Colon (tissue), 2 donors: ENCODE measurements around the gene SOWAHC.
"Not testable (repeated sequence)": the region's sequence is repeated elsewhere in the genome, so short reads cannot be mapped to it uniquely, and the experiment has no call there.

Experiments
- FAIRE-seq: peaks from 2 replicates; lab custom pipeline; 2012; peaks lifted over from hg19 to GRCh38; lab: Jason Lieb, UNC
- donor health status: control.
- donor health status: control.

The SOWAHC gene

DNA sequence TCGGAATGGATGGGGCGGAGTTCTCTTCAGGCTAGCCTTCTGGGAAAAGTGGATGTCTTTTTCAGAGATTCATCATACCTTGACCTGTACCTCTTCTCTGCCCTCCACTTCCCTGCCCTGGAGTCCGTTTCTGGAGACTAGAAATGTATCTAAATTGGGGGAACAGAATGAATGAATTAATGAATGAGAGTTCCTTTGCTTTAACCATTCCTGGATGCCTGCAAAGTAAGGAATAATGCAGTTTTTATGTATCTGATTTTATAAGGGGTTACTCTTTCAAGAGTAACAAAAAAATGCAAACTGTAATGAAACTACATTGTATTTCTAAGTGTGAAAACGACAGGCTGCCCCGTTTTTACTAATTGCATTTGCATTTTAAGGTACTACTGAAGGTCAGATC is 2.0 kb downstream of the SOWAHC start:
- FAIRE-seq: no peak

- no peak for FAIRE-seq
Measured at GRCh38 chr2:109619032-109619615, 5.0 kb downstream of the SOWAHC start.

- FAIRE-seq: no peak
Measured at GRCh38 chr2:109623297-109623696, 9.1 kb downstream of the SOWAHC start.

GRCh38 chr2:109623923-109624322 is 9.8 kb downstream of the SOWAHC start:
- FAIRE-seq: no peak

DNA sequence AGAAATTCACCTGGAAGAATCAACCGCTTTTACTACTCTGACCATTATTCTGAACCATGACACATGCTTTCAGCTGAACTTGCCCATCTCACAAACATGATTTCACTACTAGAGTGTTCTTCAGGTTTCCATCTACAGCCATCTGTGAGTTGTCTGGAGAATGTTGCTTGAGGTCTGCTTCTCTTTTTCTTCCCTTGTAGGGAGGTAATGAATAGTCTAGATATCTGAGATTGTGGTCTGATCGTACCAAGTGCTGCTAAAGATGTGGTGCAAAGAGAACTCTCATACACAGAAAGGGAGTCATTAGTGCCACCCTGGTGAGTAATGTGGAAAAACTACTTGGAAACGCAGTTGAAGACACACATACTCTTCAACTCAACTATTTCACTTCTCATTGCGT is 10.2 kb downstream of the SOWAHC start:
- FAIRE-seq: no peak

- FAIRE-seq: not testable (repeated sequence)
Measured at GRCh38 chr2:109628321-109628720, 14.2 kb downstream of the SOWAHC start.

DNA sequence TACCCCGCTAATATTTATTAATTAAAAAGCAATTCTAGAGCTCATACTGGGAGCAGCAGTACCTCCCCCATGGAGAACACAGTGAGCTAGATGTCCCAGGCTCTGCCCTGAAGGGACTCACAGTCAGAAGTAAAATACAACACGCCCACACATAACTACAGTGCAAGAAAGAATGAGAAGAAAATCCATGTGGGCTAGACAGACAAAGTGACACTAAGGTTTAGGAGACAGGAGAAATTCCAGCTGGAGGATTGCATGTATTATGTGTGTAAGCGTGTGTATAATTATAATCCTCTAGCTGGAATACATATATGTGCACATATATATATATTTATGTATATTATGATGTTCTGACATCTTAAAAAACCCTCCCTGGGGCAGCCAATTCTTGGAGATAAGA is 15.7 kb downstream of the SOWAHC start:
- no peak for FAIRE-seq

DNA sequence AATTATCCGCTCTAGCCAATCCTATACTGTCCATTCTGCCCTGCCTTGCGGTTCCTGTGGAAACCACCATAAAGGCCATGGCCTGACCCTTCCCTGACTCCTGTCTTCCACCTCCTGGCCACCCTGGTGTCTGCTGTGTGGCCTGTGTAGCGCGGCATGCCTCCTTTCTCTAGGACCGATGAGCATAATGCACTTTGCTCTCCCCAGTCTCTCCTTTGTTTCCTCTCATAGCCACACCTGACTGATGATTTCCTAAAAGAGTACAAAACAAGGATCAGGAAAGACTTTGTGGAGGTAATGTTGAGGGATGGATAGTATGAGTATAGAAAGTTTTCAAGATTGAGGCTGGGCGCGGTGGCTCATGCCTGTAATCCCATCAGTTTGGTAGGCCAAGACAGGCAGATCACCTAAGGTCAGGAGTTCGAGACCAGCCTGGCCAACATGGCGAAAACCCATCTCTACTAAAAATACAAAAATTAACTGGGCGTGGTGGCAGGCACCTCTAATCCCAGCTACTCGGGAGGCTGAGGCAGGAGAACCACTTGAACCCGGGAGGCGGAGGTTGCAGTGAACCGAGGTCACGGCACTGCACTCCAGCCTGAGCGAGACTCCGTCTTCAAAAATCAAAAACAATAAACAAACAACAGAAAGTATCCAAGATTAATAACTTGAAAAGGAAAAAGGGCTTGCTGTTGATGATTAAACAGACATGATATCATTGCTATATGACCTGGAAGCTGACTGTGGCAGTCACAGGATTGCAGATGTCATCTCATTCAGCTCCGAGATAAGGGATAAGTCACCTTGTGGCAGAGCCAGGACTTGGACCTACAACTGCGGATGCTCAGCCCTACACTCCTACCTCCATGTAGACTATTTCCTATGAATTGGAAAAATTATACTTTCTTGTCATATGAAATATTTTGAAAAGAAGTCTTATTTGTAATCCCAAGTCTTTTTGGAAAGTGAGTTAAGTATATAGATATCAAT is 16.6 kb downstream of the SOWAHC start:
- FAIRE-seq: no peak

DNA sequence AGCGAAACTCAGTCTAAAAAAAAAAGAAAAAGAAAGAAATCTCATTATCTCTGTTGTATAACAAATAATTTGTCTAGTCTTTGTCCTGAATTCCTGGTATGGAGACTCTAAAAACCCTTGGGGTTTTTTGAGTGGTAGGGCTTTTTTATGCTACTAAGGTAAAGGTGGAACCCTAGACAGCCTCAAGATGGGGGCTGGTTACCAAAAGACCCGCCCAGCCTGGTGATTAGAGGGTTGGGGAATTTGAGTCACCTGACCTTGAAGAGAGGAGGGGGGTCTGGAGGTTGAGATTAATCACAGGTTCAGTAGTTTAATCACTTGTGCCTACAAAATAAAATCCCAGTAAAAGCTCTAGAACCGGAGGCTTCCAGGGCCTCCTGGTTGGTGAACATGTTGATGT is 17.6 kb downstream of the SOWAHC start:
- no peak for FAIRE-seq

- FAIRE-seq: no peak
Measured at GRCh38 chr2:109632158-109632789, 18.1 kb downstream of the SOWAHC start.

- FAIRE-seq: no peak
Measured at GRCh38 chr2:109633284-109633961, 19.3 kb downstream of the SOWAHC start.

- no peak for FAIRE-seq
Measured at GRCh38 chr2:109635426-109636304, 21.5 kb downstream of the SOWAHC start.

DNA sequence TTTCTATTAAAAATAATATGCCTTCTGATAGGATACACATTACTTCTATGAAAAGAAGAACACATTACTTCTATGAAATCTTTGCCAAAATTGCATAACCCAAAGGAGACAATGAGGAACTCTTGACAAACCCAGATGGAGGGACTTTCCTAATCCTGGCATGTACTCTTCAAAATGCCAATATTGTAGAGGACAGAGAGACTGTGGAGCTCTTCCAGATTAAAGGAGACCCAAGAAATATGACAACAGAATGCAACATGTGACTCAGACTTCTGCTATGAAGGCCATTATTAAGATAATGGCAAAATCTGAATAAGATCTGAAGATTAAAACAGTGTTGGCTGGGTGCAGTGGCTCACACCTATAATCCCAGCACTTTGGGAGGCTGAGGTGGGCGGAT is 22.2 kb downstream of the SOWAHC start:
- FAIRE-seq: no peak

- no peak for FAIRE-seq
Measured at GRCh38 chr2:109637749-109638570, 23.8 kb downstream of the SOWAHC start.

GRCh38 chr2:109638795-109639194 is 24.6 kb downstream of the SOWAHC start:
- FAIRE-seq: no peak

GRCh38 chr2:109640000-109640399 is 25.8 kb downstream of the SOWAHC start:
- FAIRE-seq: not testable (repeated sequence)

DNA sequence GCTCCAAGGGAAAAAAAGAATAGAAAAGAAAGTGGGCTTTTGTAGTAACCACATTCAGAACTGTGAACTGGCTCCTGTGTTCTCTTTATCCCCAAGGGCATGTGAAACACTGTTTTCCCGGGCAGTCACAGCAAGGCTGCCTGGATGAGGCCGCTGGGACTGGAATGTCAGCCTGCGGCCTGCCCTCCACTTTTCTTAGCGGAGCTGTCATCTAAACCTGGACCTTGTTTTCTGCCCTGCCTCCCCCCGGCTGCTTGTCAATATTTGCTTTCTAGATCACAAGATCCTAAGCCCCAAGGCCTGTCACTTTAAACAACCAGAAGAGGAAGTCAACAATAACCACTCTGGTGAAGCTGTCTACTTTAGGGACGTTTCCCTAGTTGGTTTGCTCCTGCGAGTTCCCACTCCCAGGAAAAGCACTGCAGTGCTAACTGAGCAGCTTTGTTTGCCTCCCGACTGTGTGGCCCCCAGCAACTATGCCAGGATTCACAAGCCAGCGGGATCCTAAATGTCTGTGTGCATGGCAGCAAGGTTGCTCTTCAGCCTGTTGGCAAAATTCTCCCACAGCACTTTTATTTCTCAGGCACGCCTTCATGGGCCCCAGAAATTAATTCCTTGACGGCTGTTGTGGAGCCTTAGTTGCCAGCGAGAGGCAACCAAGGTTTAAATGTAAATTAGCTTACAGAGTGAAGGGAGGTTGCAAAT is 30.6 kb downstream of the SOWAHC start:
- no peak for FAIRE-seq

GRCh38 chr2:109645412-109646184 is 31.4 kb downstream of the SOWAHC start:
- FAIRE-seq: no peak

GRCh38 chr2:109646961-109647360 is 32.8 kb downstream of the SOWAHC start:
- FAIRE-seq: no peak
